GM11168 (cell line): ENCODE data around the gene YY2.
"Not testable (repeated sequence)": the region's sequence is repeated elsewhere in the genome, so short reads cannot be mapped to it uniquely, and the experiment has no call there.

ENCODE experiments used
- in situ Hi-C: fragments of 300-500 bp; cut with MboI; formaldehyde crosslinking; loops from one replicate; pipeline ENCODE4 v1.12.0; 2022; ENCODE audit warnings: low sequenced_read_pairs; ENCODE audit not compliant: unreplicated experiment

Gene YY2

GRCh38 chrX:21855937-21856415 is at the start of gene YY2:
YY2 (plus strand) TSS chrX:21855987; CDS start chrX:21856485, 498 bp downstream.
- in situ Hi-C loops = loop anchor here (5.0 kb wide), 1 partner anchor 61 kb away; no protein-coding TSS in a partner anchor

DNA sequence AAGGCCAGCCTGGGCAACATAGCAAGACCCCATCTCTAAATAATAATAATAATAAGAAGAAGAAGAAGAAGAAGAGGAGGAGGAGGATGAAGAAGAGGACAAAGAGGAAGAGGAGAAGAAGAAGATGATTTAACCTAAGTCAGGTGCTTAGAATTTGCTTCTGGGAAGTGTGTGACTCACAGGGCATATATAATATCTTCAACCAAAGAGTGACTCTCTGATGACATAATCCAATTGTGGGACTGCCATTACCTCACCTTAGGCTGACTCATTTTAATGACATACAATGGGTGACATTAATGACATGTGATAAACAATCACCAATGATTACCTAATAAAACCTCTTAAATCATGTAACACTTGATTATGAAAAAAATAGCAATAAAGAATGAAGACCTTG is 49.1 kb upstream of the YY2 start:
- in situ Hi-C loops = no loop called here

DNA sequence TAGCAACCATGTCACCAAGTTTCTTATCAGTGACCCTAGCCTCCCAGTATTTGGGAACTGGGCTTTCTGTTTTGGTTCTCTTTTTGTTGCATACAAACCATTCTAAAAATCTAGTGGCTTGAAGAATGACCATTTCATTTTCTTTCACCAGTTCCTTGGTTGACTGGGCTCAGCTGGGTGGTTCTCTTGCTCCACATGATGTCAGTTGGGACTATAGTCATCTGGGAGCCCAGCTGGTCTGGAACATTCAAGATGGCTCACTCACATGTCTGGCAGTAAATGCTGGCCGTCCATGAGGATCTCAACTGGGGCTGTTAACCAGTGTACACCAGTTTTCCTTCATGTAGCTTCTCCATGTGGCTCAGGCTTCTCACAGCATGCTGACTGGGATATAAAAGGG is 44.0 kb upstream of the YY2 start:
- in situ Hi-C loops = no loop called here

- in situ Hi-C loops = no loop called here
Measured at GRCh38 chrX:21812628-21813027, 43.2 kb upstream of the YY2 start.

DNA sequence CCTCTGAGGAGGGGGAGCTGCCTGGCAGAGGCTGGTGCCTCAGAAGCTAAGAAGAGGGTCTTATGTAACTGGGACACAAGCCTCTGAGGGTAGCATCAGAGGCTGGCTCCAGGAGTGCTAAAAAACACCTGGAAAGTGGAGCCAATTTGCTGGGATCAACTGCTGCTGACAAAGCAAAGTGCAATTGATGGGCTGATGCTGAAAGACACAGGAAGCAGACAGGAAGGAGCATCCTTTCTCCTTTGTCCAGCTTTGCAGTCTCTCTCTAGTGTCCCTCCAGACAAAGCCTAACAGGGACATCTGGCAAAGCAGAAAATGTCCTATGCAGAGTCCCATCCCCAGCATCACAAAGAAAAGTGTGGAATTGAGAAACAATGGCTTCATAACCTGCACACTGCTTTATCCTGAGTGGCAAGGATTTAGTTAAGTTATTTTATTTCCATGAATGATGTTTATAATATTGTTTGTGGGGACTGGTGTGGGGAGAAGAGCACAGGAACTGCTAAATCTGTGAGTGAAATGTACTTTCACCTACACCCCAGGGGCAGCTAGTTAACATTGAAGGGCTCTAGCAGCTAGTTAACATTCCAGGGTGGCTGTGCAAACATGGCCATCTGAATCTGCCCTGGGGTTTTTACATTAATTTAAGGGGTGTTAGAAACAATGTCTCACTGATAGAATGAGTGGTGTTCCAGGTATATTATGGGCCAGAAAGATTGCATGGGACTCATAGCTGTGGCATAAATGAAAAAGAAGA is 42.0 kb upstream of the YY2 start:
- in situ Hi-C loops = no loop called here

- in situ Hi-C loops = no loop called here
Measured at GRCh38 chrX:21816136-21816535, 39.7 kb upstream of the YY2 start.

DNA sequence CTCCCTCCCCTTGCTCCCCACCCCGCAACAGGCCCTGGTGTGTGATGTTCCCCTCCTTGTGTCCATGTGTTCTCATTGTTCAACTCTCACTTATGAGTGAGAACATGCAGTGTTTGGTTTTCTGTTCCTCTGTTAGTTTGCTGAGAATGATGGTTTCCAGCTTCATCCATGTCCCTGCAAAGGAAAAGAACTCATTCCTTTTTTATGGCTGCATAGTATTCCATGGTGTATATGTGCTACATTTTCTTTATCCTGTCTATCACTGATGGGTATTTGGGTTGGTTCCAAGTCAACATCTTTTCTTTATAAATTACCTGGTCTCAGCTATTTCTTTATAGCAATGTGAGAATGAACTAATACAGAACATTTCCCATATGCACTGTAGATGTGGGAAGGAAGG is 35.6 kb upstream of the YY2 start:
- in situ Hi-C loops = not testable (repeated sequence)

DNA sequence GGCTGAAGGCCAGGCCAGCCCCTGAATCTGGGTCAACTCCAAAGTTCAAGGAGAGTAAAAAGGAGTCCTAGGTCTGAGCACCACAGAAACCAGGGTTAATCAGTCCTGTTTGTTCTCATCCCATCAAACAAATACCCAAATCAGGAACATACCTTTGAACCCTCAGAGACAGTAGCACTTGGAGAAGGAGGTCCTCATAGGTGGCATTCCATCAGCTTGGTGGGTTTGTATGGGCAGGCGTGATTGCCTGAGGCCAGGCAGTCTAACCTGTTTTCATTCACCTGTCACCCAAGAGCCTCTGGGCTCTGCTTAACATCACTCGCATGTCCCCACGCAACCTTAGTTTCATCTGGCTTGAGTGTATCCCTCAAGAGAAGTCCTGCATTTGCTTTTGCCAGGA is 33.9 kb upstream of the YY2 start:
- in situ Hi-C loops = no loop called here

DNA sequence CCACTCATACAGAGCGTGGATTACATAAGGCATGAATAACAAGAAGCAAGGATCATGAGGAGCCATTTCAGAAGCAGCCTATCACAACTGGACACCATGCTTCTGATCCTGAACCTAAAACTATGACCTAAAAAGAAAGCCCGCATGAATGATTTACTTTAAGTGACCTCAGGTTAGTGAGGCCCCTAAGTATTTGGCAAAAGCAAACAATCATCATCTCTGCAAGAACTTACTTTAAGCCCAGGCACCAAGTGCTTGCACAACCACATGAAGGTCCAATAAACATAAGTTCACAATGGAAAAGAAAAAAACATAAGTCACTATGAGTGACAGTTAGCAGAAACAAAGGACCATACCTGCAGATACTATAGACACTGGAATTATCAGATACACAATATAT is 24.3 kb upstream of the YY2 start:
- in situ Hi-C loops = no loop called here

- in situ Hi-C loops = no loop called here
Measured at GRCh38 chrX:21837056-21837455, 18.7 kb upstream of the YY2 start.

- in situ Hi-C loops = no loop called here
Measured at GRCh38 chrX:21838937-21839333, 16.9 kb upstream of the YY2 start.

DNA sequence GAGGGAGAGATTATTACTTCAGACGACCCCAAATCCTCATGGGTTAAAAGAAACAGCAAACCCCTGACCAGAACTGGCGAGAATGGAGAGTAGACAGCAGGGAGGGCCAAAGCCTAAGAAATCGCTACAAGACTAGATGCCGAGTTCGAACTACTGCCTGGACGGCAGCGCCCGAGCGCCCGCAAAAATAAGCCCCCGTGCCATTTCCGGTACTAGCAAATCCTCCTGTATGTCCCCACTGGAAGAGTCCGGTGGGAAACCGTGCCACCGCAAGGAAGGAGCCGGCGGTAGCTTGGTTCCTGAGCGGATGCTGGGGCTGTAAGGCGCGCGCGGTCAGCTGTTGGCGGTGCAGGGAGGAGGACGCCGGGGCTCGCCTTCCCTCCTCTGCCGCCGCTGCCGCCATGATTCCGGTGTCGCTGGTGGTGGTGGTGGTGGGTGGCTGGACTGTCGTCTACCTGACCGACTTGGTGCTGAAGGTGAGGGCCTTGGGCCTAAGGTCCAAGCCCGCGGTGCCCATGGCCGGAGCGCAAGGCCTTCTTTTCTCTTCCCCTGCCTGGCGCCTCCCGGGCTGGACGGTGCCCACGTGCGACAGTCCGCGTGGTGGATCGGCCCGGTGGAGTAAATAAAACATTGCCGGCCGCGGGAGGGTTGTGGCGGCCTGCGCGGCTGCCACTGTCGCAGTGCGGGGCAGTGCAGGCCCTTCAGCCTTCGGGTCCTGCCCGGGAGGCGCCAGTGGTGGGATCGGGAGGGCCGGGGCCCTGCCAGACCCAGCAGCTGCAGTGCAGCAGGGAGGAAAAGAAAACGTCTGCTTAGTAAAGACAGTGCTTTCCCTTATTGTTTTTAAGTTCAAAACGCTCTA is 16.2 kb upstream of the YY2 start, which contains the start of gene MBTPS2:
Gene MBTPS2, plus strand, starts transcription at position 284 of the 859 bp plus-strand sequence. Its CDS starts 118 bp downstream, at position 402.
- in situ Hi-C loops = no loop called here

DNA sequence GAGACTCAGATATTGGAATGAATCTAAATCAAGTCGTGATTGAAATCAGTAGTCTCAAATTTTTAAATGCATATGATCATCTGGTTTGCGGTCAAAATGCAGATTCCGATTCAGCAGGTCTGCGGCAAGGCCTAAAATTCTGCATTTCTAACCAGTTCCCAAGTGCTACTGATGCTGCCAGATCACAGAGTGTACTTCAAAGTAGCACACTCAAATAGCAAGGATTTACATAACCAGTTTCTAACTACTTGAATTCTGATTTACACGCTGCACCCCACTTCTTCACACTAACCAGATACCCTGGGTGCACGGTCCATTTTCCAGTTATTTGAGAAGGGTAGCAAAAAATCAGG is 15.6 kb upstream of the YY2 start:
- in situ Hi-C loops = no loop called here

GRCh38 chrX:21843179-21843578 is 12.6 kb upstream of the YY2 start:
- in situ Hi-C loops = no loop called here

DNA sequence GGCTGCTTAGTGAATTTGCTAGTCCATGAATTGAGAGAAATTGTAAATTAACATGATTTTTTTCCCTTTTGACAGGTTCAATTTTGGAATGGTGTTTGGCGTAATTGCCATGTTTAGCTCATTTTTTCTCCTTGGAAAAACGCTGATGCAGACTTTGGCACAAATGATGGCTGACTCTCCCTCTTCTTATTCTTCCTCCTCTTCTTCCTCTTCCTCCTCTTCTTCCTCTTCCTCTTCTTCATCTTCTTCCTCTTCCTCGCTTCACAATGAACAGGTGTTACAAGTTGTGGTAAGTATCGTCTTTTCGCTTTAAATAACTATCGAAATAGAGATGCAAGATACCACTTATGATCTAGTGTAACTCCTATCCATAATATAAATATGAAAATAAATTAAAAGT is 10.7 kb upstream of the YY2 start:
- in situ Hi-C loops = no loop called here

DNA sequence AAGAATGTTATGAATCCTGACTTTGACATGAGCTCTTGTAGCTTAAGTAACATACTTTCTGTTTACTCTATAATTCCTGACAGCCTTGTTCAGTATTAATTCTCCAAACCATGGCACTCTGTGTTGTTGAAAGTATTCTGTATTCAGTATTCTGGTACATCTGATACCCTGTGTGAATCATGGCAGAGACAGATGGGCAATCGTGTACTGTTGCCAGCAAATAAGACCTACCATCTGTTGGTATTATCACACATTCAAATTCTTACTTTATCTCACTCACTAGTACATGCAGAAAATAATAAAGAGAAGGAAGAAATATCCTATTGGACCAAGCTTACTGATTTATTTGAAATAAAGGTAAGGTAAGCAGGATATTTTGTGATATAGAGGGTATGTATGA is 8.4 kb upstream of the YY2 start:
- in situ Hi-C loops = no loop called here

- in situ Hi-C loops = no loop called here
Measured at GRCh38 chrX:21853578-21853977, 2.2 kb upstream of the YY2 start.

GRCh38 chrX:21856504-21856903 is 717 bp downstream of the YY2 start:
- in situ Hi-C loops = loop anchor here (5.0 kb wide), 1 partner anchor 61 kb away; no protein-coding TSS in a partner anchor

DNA sequence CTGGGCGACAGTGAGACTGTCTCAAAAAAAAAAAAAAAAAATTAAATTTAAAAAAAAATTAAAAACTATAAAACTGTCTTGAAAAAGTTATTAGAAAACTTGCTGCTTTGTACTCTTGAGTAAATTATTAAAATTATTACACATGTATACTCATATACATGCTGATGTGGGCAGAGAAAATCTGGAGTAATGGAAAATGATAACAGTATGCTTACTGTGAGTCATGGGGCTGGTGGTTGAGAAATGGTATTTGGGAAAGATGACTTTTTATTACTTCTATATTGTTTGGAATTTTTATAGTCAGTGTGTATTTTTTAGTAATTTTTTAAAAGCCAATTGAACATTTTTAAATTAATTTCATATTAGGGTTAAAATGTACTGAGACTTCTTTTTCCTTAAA is 7.5 kb downstream of the YY2 start:
- in situ Hi-C loops = no loop called here

DNA sequence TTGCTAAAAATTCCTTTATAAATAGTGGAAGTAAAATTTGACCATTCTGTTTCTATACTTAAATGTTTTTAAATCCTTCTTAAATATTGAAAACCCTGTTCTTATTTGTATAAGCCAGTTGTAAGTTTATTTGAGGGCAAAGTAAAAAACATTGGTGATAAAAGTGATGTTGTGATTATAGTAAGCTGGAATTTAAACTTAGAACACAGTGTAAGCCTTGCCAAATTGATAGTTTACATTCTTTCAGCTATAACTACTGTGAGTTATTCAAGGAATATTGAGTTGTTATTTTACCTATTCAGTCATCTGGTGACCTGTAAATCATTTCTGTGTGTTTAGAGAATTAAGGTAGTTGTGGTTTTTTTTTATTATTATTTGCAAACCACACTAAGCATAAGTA is 9.6 kb downstream of the YY2 start:
- in situ Hi-C loops = no loop called here

GRCh38 chrX:21870494-21870893 is 14.7 kb downstream of the YY2 start:
- in situ Hi-C loops = no loop called here
